Suprapubic skin (tissue), 4 donors: ENCODE results near the gene CAMTA1.

ENCODE experiments used
- EP300 ChIP-seq: sonication (generic); formaldehyde crosslinking; IDR thresholded peaks from one replicate; pipeline ENCODE4 v1.6.1; 2017; ENCODE audit warnings: antibody characterized with exemption
- POLR2A ChIP-seq, 2 donors: fragments of 450-650 bp; IDR thresholded peaks; one replicate each; pipeline ENCODE4 v1.6.1; 2017; ENCODE audit warnings: antibody characterized with exemption in 2 of 2, mild to moderate bottlenecking in 2 of 2, moderate library complexity in 2 of 2
- POLR2AphosphoS5 ChIP-seq, 3 donors: sonication (generic); formaldehyde crosslinking; IDR thresholded peaks; one replicate each; pipeline ENCODE4 v1.6.1; 2017; ENCODE audit warnings: antibody characterized with exemption in 3 of 3
- TF ChIP-seq, protein P1 (sequence below), 2 donors: fragments of 200-600 bp in 1 of 2; fragments of 450-650 bp in 1 of 2; sonication (generic) in 1 of 2; IDR thresholded peaks; one replicate each; pipeline ENCODE4 v1.5.1; 2016 to 2019; ENCODE audit warnings: antibody characterized with exemption in 2 of 2, mild to moderate bottlenecking in 1 of 2, moderate library complexity in 1 of 2

GRCh38 chr1:6969762-6970161 is 184.5 kb downstream of the CAMTA1 start:
- TF ChIP-seq, protein P1, sequence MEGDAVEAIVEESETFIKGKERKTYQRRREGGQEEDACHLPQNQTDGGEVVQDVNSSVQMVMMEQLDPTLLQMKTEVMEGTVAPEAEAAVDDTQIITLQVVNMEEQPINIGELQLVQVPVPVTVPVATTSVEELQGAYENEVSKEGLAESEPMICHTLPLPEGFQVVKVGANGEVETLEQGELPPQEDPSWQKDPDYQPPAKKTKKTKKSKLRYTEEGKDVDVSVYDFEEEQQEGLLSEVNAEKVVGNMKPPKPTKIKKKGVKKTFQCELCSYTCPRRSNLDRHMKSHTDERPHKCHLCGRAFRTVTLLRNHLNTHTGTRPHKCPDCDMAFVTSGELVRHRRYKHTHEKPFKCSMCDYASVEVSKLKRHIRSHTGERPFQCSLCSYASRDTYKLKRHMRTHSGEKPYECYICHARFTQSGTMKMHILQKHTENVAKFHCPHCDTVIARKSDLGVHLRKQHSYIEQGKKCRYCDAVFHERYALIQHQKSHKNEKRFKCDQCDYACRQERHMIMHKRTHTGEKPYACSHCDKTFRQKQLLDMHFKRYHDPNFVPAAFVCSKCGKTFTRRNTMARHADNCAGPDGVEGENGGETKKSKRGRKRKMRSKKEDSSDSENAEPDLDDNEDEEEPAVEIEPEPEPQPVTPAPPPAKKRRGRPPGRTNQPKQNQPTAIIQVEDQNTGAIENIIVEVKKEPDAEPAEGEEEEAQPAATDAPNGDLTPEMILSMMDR (IDR thresholded peaks at IDR 0.05), result no peak
- TF ChIP-seq POLR2A (IDR thresholded peaks at IDR 0.05) (no peak), POLR2AphosphoS5 (IDR thresholded peaks at IDR 0.05) (no peak), EP300 (no peak)
